ENCODE measurements around the gene GRIP1.

The GRIP1 gene

GRCh38 chr12:66380769-66381535, 297.9 kb downstream of the GRIP1 start:
- no peak for DNase-seq (ENCODE audit: low read depth in 2 of 2)

DNA sequence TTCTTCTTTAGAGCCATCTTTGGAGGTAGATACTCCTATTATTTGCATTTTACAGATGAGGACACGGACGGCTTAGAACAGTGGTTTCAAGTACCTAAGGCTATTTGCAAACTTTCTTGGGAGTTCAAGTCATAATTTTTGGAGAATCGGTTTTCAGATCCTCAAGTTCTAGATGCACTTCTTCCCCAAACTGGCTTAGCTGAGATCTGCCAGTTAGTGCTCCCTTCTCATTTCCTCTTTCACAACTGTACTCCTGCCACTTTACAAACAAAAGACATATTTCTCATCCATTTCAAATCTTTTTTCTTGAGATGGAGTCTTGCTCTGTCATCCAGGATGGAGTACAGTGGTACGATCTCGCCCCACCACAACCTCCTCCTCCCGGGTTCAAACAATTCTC, 299.3 kb downstream of the GRIP1 start:
- no peak for DNase-seq (ENCODE audit: low read depth in 2 of 2)

DNA sequence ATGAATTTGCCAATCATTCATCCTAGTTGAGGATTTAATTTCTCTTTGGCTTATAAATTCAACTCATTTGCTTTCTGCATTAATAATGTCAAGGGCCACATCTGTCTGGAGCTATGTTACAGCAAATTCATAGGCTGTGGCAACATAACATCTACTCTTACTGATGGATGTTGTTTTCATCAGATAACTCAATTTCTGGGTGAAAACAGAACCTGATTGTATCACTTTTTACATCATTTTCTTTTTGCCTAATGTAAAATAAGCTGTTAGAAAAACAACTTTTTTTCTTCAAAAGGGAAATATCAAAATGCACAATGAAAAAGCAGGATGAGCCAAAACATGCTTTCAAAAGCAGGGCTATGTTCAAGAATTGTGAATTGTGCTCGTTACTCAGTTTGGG, 303.3 kb downstream of the GRIP1 start:
- no peak for DNase-seq (ENCODE audit: low read depth in 2 of 2)

DNA sequence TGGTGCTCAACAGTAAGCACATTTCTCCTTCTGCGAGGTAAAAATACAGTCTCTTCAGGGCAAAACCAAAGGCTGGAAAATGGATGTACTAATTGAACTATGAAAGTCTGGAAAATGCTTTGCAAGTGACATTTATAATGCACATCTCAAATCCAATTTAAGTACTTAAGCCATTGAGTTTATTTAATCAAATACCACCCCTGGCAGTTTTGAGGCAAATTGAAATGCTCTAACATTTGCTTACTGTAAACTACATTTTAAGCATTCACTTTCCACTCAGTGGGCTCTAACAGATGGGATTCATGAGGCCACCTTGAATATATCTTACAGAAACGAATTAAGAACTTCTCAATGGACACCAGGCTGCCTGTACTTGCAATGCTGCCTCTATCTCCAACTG, 306.9 kb downstream of the GRIP1 start:
- no peak for DNase-seq (ENCODE audit: low read depth in 2 of 2)

DNA sequence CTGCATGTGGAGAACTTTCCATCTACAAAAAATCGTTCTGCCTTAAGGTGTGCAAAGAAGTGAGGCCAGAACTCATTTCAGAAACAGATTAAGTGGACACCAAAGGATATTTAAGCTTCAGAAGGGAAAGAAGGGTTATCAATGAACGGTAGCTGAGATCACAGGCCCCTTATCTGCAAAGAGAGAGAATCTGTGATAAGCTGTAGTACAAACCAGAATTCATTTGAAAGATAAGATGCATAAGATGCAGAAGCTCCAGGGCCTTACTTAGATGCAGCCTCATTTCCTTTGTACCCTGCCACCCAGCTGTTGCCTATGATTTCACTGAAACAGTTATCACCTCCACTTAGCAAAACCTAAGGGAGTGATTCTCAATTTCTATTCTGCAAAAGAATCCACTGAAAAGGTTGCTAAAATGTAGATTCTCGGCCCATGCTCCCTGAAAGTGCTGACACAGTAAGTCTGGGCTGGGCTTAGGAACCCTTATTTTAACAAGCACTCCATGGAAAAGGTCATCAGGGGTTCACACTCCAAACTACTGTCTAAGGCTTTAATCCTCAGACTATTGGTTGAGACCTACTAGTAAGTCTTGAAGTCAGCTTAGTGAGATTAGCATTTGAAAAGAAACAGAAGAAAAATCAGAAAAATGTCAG, 311.7 kb downstream of the GRIP1 start:
- DNase-seq (ENCODE audit: low read depth in 2 of 2), result no peak

DNA sequence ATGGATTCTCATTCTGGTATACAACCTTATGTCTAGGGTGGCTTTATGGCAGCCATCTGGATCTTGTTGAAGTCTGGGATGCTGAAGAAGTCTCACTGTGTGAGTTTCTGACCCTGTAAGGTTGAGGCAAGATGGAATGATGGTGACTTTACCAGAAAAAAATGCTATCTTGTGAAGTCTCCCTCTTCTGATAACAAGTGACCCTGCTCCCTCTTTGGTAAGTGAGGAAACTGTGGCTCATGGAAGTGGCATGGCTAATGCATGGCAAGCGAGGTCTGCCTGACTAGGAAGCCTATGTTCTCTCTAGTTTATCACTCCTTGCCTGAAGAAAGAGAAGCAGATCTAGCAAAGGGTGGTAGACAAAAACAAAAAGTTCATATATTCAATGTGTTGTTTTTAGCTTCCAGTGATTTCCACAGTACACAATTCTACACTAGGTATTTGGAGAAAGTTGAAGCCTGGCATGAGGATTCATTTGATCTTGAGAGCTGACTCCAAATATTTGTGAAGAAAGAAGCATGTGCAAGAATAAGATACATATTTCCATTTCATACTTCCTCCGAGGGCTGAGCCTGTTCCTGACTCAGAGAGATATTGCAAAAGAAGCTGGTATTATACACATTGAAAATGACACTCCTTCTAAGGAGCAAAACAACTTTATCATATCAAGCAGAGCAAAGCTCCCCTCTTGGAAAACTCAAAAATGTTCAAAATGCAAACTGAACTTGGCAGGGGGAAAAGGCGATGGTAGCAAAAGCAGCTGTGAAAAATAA, 313.0 kb downstream of the GRIP1 start:
- no peak for DNase-seq (ENCODE audit: low read depth in 2 of 2)

DNA sequence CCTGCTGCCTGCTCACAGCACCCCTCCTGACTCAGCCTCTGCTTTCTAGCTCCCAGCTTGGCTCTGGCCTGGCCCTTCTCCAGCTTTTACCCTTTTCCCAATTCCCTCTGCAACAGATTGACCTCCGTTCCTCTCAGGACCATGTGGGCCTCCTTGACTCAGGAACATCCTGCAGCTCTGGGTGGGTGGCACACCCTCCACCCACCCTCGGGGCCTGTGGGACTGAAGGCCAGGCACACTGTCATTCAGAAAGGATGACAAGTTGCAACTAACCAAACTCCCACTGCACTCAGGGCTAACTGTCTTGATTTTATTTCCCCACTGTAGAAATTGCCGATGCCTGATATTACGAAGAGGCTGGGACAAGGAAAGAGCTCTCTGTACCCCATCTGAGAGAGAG, 317.2 kb downstream of the GRIP1 start:
- DNase-seq (ENCODE audit: low read depth in 2 of 2), result no peak

DNA sequence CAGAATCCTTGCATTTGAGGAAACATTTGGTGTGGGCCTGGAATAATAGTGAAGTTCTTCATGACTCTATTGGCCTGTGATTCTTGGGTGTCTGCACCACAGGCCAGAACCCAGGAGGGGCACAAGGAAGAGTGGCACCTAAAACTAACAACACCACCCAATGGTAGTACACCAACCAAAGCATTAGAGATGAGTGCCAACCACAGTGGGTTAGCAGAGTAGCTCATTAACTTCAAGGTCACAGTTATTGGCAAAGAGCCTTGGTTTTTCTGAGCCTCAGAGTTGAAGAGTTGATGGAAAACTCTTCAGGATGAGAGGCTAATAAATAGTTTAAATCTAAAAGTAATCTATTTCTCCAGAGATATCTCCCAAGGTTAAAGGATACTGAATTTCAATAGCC, 319.6 kb downstream of the GRIP1 start:
- DNase-seq (ENCODE audit: low read depth in 2 of 2), result no peak

DNA sequence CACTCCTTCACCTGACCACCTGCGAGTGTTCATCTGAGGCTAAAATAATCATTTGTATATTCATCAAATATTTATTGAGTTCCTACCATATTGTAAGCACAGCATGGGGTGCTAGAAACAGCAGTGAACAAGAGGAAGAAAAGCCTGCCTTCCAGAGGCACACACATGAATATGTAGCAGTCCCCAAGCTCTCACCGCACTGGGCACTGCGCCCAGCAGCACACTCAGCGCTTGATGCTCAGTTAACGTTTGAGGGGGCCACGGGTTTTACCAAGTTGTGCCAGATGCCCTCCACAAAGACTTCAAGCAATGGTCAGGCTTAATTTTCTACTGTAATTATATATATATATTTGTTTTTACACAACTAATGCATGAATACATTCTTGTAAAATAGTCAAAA, 324.6 kb downstream of the GRIP1 start:
- DNase-seq (ENCODE audit: low read depth in 2 of 2), result no peak

- no peak for DNase-seq (ENCODE audit: low read depth in 2 of 2)
Measured at GRCh38 chr12:66352899-66353298, 326.0 kb downstream of the GRIP1 start.

- DNase-seq (ENCODE audit: low read depth in 2 of 2), result no peak
Measured at GRCh38 chr12:66352197-66352596, 326.7 kb downstream of the GRIP1 start.

DNA sequence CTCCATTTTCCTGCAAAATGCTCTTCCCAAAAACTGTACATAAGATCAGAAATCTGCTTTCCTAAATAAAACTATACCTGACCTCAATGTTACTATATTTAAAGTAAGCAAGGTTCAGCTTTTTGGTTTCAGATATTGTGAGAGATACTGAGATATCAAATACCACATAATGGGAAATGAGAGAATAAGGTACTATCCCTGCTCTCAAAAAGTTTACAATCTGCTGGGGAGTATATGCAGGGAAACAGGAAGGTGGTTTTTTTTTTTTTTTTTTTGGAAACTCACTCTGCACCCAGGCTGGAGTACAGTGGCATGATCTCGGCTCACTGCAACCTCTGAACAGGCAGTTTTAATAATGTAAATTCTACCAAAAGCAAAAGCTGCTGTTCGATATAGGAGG, 327.6 kb downstream of the GRIP1 start:
- no peak for DNase-seq (ENCODE audit: low read depth in 2 of 2)

DNA sequence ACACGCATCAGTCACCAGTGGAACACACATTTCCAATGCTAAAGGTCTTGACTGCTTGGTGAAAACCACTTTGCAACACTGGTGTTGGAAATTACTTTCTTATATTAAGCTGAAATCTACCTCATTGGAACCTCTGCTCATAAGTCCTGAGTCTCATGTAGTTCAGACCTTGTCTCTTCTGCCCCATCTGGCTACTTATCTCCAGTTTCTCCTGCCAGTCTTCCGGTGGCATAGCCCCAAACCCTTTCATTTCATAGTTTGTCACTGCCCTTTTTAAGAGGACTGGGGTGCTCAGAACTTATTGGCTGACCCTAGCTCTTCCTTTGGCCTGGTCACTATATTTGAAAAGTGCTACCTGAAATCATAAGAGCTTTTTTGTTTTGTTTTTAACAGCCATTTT, 332.9 kb downstream of the GRIP1 start:
- DNase-seq (ENCODE audit: low read depth in 2 of 2), result no peak

DNA sequence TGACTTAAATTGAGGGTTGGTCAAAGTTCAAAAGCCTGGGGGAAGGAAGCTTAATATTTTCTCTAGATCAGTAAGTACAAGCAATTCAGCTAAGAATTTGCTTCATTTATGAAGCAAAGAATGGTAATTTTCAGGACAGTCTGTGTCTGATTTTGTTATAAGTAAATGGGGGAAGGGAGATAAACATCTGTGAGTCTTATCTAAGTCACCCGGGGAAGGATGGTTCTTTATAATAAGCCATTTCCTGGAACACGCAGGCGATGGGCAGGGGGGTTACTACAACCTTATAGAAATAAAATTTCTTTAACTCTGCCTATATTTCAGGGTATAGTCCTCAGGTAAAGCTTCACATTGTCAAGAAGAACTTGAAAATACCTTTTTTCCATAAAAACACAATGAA, 333.7 kb downstream of the GRIP1 start:
- no peak for DNase-seq (ENCODE audit: low read depth in 2 of 2)

GRCh38 chr12:66341126-66341525, 337.8 kb downstream of the GRIP1 start:
- no peak for DNase-seq (ENCODE audit: low read depth in 2 of 2)

DNA sequence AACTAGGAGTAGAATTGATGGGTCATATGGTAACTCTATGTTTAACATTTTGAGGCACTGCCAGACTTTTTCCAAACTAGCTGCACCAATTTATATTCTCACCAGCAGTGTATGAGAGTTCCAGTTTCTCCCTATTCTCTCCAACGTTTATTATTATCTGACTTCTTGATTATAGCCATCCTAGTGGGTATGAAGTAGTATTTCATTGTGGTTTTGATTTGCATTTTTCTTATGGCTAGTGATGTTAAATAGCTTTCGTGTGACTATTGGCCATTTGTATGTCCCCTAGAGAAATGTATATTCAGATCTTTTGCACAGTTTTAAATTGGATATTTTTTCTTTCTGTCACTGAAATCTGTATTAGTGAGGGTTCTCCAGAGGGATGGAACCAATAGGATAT, 338.7 kb downstream of the GRIP1 start:
- DNase-seq (ENCODE audit: low read depth in 2 of 2), result no peak

GRCh38 chr12:66337381-66338010, 341.4 kb downstream of the GRIP1 start:
- DNase-seq (ENCODE audit: low read depth in 2 of 2), result no peak

GRCh38 chr12:66335746-66336145, 343.1 kb downstream of the GRIP1 start:
- no peak for DNase-seq (ENCODE audit: low read depth in 2 of 2)

GRCh38 chr12:66331814-66332213, 347.1 kb downstream of the GRIP1 start:
- no peak for DNase-seq (ENCODE audit: low read depth in 2 of 2)

DNA sequence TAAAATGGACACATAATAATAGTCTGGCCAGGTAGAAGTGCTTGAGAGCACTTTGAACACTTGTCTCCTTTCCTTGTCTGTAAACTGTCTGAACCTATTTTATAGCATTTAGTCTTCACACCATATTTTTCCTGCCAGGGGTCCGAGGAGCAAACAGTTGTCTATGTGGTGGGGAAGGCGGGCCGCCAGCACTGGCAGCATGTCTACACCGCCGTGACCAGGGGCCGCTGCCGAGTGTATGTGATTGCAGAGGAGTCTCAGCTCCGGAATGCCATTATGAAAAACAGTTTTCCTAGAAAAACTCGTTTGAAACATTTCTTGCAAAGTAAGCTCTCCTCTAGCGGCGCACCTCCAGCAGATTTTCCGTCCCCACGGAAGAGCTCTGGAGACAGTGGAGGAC, 347.9 kb downstream of the GRIP1 start:
- no peak for DNase-seq (ENCODE audit: low read depth in 2 of 2)

GRCh38 chr12:66329941-66330340, 348.9 kb downstream of the GRIP1 start:
- DNase-seq (ENCODE audit: low read depth in 2 of 2), result no peak

DNA sequence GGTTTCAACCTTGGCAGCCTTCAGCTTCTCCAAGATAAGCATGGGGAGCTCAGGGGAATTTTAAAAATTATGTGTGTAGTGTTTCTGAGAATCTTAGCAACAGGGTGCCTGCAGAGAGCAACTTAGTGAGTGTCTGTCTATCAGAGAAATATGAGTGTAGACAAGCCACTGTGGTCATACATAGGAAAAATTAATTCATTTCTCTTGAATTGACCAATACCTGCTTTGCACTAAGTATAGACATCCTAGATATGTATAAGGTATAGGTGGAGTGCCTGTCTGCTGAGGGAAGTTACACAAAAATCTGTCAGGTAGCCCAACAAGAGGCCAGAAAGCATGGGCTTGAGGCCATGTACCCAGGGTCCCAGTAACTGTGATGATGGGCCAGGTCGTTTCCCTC, 355.9 kb downstream of the GRIP1 start:
- no peak for DNase-seq (ENCODE audit: low read depth in 2 of 2)
